WTC11 (cell line): Measurements from ENCODE around the gene HDAC6.

Experiments
- CREB1 ChIP-seq: sonication (generic); formaldehyde crosslinking; IDR thresholded peaks from 2 replicates; pipeline ENCODE4 v1.8.0; 2023; ENCODE audit warnings: mild to moderate bottlenecking, missing genetic modification reagents
- CTCF ChIP-seq: fragments of 200-600 bp; IDR thresholded peaks from 2 replicates; pipeline ENCODE4 v1.8.0; 2022; ENCODE audit warnings: antibody characterized with exemption
- ESRRA ChIP-seq: sonication (generic); formaldehyde crosslinking; IDR thresholded peaks from 2 replicates; pipeline ENCODE4 v1.8.1; 2022; ENCODE audit warnings: mild to moderate bottlenecking, missing genetic modification reagents, borderline replicate concordance
- ETV6 ChIP-seq: sonication (generic); formaldehyde crosslinking; IDR thresholded peaks from 2 replicates; pipeline ENCODE4 v1.8.1; 2022; ENCODE audit warnings: mild to moderate bottlenecking, missing genetic modification reagents
- FOXJ3 ChIP-seq: sonication (generic); formaldehyde crosslinking; IDR thresholded peaks from 2 replicates; pipeline ENCODE4 v1.9.0; 2021; ENCODE audit warnings: missing genetic modification reagents, mild to moderate bottlenecking, borderline replicate concordance
- JUN ChIP-seq: sonication (generic); formaldehyde crosslinking; IDR thresholded peaks from 2 replicates; pipeline ENCODE4 v1.8.0; 2023; ENCODE audit warnings: mild to moderate bottlenecking, missing genetic modification reagents
- MAX ChIP-seq: sonication (generic); formaldehyde crosslinking; IDR thresholded peaks from 2 replicates; pipeline ENCODE4 v1.8.0; 2022; ENCODE audit warnings: mild to moderate bottlenecking, missing genetic modification reagents
- MYBL2 ChIP-seq: sonication (generic); formaldehyde crosslinking; IDR thresholded peaks from 2 replicates; pipeline ENCODE4 v1.8.1; 2023; ENCODE audit warnings: mild to moderate bottlenecking, moderate library complexity, missing genetic modification reagents
- ZMAT4 ChIP-seq: fragments of 250-450 bp; sonication (Bioruptor Pico); IDR thresholded peaks from 2 replicates; pipeline ENCODE4 v1.9.0; 2021; ENCODE audit warnings: mild to moderate bottlenecking
- ZNF121 ChIP-seq: sonication (generic); formaldehyde crosslinking; IDR thresholded peaks from 2 replicates; pipeline ENCODE4 v1.8.0; 2023; ENCODE audit warnings: missing genetic modification reagents
- ZNF138 ChIP-seq: sonication (generic); formaldehyde crosslinking; conservative IDR thresholded peaks from 2 replicates; pipeline ENCODE4 v1.8.1; 2022; ENCODE audit warnings: mild to moderate bottlenecking, moderate library complexity, missing genetic modification reagents
- ZNF512 ChIP-seq: sonication (generic); formaldehyde crosslinking; IDR thresholded peaks from 2 replicates; pipeline ENCODE4 v1.8.1; 2022; ENCODE audit warnings: missing genetic modification reagents, borderline replicate concordance
- TF ChIP-seq, protein P1 (sequence below): sonication (generic); formaldehyde crosslinking; IDR thresholded peaks from 2 replicates; pipeline ENCODE4 v1.8.1; 2022; ENCODE audit warnings: mild to moderate bottlenecking, missing genetic modification reagents, moderate library complexity, borderline replicate concordance

DNA sequence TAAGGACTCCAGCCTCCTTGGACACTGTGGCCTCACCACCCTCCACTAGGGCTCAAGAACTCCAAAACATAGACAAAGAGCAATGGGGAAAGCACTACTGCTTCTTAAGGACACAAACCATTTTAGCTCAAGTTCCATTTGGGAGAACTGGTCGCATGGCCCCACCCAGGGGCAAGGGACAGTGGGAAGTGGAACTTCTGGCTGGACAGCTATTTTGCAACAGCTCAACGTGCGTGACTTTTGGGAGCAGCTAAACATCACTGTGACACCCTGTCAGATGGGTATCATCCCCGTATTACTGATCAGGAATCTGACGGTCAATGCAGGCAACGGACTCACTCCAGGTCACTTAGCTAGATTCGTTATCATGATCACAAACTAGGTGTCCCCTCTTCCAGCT, 49.4 kb upstream of the HDAC6 start:
- TF ChIP-seq FOXJ3 (CRISPR knock-in tag) (no peak), ZNF512 (CRISPR knock-in tag) (no peak), CTCF (no peak), MAX (CRISPR knock-in tag) (no peak), ESRRA (no peak), CREB1 (CRISPR knock-in tag) (no peak), JUN (CRISPR knock-in tag) (no peak), ZNF138 (CRISPR knock-in tag) (no peak), ZNF121 (CRISPR knock-in tag) (no peak), ZMAT4 (no peak), ETV6 (CRISPR knock-in tag) (no peak), MYBL2 (no peak)
- TF ChIP-seq, protein P1, sequence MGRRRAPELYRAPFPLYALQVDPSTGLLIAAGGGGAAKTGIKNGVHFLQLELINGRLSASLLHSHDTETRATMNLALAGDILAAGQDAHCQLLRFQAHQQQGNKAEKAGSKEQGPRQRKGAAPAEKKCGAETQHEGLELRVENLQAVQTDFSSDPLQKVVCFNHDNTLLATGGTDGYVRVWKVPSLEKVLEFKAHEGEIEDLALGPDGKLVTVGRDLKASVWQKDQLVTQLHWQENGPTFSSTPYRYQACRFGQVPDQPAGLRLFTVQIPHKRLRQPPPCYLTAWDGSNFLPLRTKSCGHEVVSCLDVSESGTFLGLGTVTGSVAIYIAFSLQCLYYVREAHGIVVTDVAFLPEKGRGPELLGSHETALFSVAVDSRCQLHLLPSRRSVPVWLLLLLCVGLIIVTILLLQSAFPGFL (CRISPR knock-in tag): no peak
